ENCODE results near the gene ZNRF1. TPM values are rescaled to one million over a fixed set of nuclear protein-coding genes. Genes with fewer than 3 reads are reported as not detected.
A peak's percentile ranks its signal among the peaks of the same experiment; 100 is the strongest.

The ZNRF1 gene
- 35.1 and 37.4 TPM in 2 replicates for total RNA-seq (2013; cell fraction: nucleolus; rRNA removed)
- total RNA-seq (2014; rRNA removed) = 15.6 and 16.3 TPM in 2 replicates
- total RNA-seq (2014; rRNA removed; fragmentation: Illumina TruSeq; extraction: Trizol) = 6.1 and 7.1 TPM in 2 replicates
- 24.2 and 25.9 TPM in 2 replicates for total RNA-seq (2021)
- polyA plus RNA-seq (2011; ENCODE audit: low read depth) = 3.4 TPM
- 12.1 and 19.7 TPM in 2 replicates for polyA plus RNA-seq (2011; rRNA removed)
- 11.1 and 19.5 TPM in 2 replicates for polyA plus RNA-seq (2011; cell fraction: cytosol; rRNA removed)
- polyA plus RNA-seq (2011; cell fraction: nucleus; rRNA removed) = 17.6 and 19.0 TPM in 2 replicates
- polyA plus RNA-seq (2012) = 11.1 and 12.1 TPM in 2 replicates
- 7.8 and 14.4 TPM in 2 replicates for polyA plus RNA-seq (2014; fragmentation: Illumina TruSeq; extraction: Trizol)
- polyA plus RNA-seq (2014; fragmentation: Nextera tagmentation; extraction: Ambion mirVana) = 10 to 100 TPM; 12.0 to 14.2 TPM
- 23.0 and 26.4 TPM in 2 replicates for polyA plus RNA-seq (2014; rRNA removed)
- polyA plus RNA-seq (2016; fragmentation: Nextera tagmentation; extraction: Ambion mirVana) = 1 to 10 TPM; 5.8 to 6.7 TPM
- polyA minus RNA-seq (2011; rRNA and poly(A)+ RNA removed) = 15.7 and 16.9 TPM in 2 replicates
- 9.1 and 12.5 TPM in 2 replicates for polyA minus RNA-seq (2011; cell fraction: cytosol; rRNA and poly(A)+ RNA removed)
- polyA minus RNA-seq (2011; cell fraction: nucleus; rRNA and poly(A)+ RNA removed) = 8.5 and 16.7 TPM in 2 replicates
- percentile 64 among the genes with signal in this experiment for Bru-seq, nascent RNA
- BruChase-seq, experiment 1, labeled RNA remaining after a 6-hour chase = percentile 78 among the genes with signal in this experiment
- percentile 72 among the genes with signal in this experiment for BruChase-seq, experiment 2, labeled RNA remaining after a 2-hour chase
- long read RNA-seq, experiment 1 = 0 reads
- long read RNA-seq, experiment 2, full-length matches to known transcripts = 5 of 6 reads
- long read RNA-seq, experiment 2, partial matches to known transcripts = 0 of 6 reads
- long read RNA-seq, experiment 2, other reads (novel, unspliced or antisense) = 1 of 6 reads

GRCh38 chr16:74998481-74999218 lies at the start of gene ZNRF1:
Gene ZNRF1 (plus strand): TSS chr16:74999024. CDS start chr16:74999672, 648 bp downstream.
- Histone ChIP-seq H3K4me3 (peak within 1 kb of the TSS; percentile 72), H3K9ac (ENCODE audit: control insufficient read depth, insufficient read depth, low read length) (peak within 1 kb of the TSS; percentile 50), H3K4me2 (ENCODE audit: control insufficient read depth, insufficient read depth) (peak within 1 kb of the TSS; percentile 79), H3K36me3 (ENCODE audit: control insufficient read depth in 2 of 2, insufficient read depth in 2 of 2, low read length in 1 of 2) (no peaks in the 10 kb centered on the region), H3K9me3 (replicated peaks; ENCODE audit: control insufficient read depth, insufficient read depth, low read length) (no peaks in the 10 kb centered on the region), H4K20me1 (ENCODE audit: control insufficient read depth, insufficient read depth) (no peaks in the 10 kb centered on the region), H3K27ac (ENCODE audit: control insufficient read depth, insufficient read depth) (no peak within 1 kb of the TSS), H3K79me2 (ENCODE audit: control insufficient read depth, insufficient read depth, low read length) (peaks cover 35% of the 10 kb centered on the region), H2AFZ (ENCODE audit: control insufficient read depth, low read depth, low read length) (peak within 1 kb of the TSS; percentile 64), H3K27me3 (replicated peaks in 1 of 2; ENCODE audit: control insufficient read depth in 2 of 2, insufficient read depth in 2 of 2, low read length in 1 of 2) (no peaks in the 10 kb centered on the region), H3K4me1 (ENCODE audit: control insufficient read depth, insufficient read depth, low read length) (peaks cover 8% of the 10 kb centered on the region)
- SMC1A ChIA-PET (ENCODE audit: uncharacterized antibody, unreplicated experiment) = interaction anchor here (0.6 to 4.1 kb wide), 13 partner anchors 9 to 136 kb away, joined by 3 to 69 read pairs (median 5); partner anchors contain the start of gene WDR59
- BruUV-seq (replicated peaks) = no TSS peak
- CTCF ChIA-PET = interaction anchor here (0.6 to 3.2 kb wide), 24 partner anchors 8 to 322 kb away, joined by 3 to 90 read pairs (median 6); partner anchors contain the start of genes LDHD and WDR59
- under 1% methylated on average over 30 of the region's 73 CpGs for WGBS (ENCODE audit: insufficient coverage, insufficient replicate concordance, low lambda C conversion rate, missing lambda C conversion rate)
- RAD21 ChIA-PET (ENCODE audit: unreplicated experiment) = interaction anchor here (0.6 to 5.5 kb wide), 16 partner anchors 9 to 299 kb away, joined by 3 to 92 read pairs (median 4); partner anchors contain the start of gene WDR59
- ATAC-seq (peak; percentile 82), DNase-seq (ENCODE audit: low read depth, low spot score) (peak; percentile 73), FAIRE-seq (no peak)
- POLR2A ChIA-PET = interaction anchor here (0.5 to 3.4 kb wide), 6 partner anchors 13 to 151 kb away, joined by 3 to 13 read pairs (median 4); partner anchors contain the start of gene WDR59
- in situ Hi-C loops (cut with MboI) (no loop called here), intact Hi-C loops (cut with micrococcal nuclease; ENCODE audit: unreplicated experiment) (loop anchor here (1.0 to 10.0 kb wide), 3 partner anchors 77 to 134 kb away; no protein-coding TSS in a partner anchor)
- TF ChIP-seq SMARCA5 (IDR thresholded peaks at IDR 0.05) (peak; percentile 55; the same call in 1 of the 2 replicates), IKZF2 (IDR thresholded peaks at IDR 0.05) (peak; percentile 79 to 87), PAX8 (IDR thresholded peaks at IDR 0.05) (no peak), ATF2 (IDR thresholded peaks at IDR 0.05; ENCODE audit: low read length) (no peak), ZNF592 (IDR thresholded peaks at IDR 0.05) (no peak), PBX3 (IDR thresholded peaks at IDR 0.05; ENCODE audit: insufficient replicate concordance, low read depth, low read length) (no peak), YBX1 (IDR thresholded peaks at IDR 0.05) (no peak), EED (IDR thresholded peaks at IDR 0.05; ENCODE audit: low read depth) (peak; percentile 92), NR2C2 (IDR thresholded peaks at IDR 0.05; ENCODE audit: borderline replicate concordance, control insufficient read depth, insufficient read length, low read depth) (no peak), TCF3 (IDR thresholded peaks at IDR 0.05; ENCODE audit: borderline replicate concordance, insufficient read depth, low read depth, low read length) (no peak)

All from GM12878 (cell line).